Measurements from ENCODE around the gene CTBP2. TPM values are rescaled to one million over a fixed set of nuclear protein-coding genes. Genes with fewer than 3 reads are reported as not detected.

Gene CTBP2
- total and polyA plus RNA-seq, 10 of the 15 experiments (the other 5 are each of a cell fraction or from before 2014, with no cell fraction given), result 0.02 to 0.72 (median 0.06) TPM; not detected in 2

- SMC1A ChIA-PET (ENCODE audit: uncharacterized antibody, unreplicated experiment), result interaction anchor here (0.7 to 2.4 kb wide), 6 partner anchors 9 to 324 kb away, joined by 3 to 6 read pairs (median 3); no protein-coding TSS in a partner anchor
- intact Hi-C loops (cut with micrococcal nuclease; ENCODE audit: unreplicated experiment), result loop anchor here (5.0 kb wide), 1 partner anchor 137 kb away; no protein-coding TSS in a partner anchor
- no peaks in the 10 kb centered on the region for H3K79me2 ChIP-seq (ENCODE audit: control insufficient read depth, insufficient read depth, low read length)
- POLR2A ChIA-PET, result interaction anchor here (0.6 to 1.2 kb wide), 3 partner anchors 26 to 946 kb away, joined by 3 to 5 read pairs (median 4); no protein-coding TSS in a partner anchor
- H3K4me1 ChIP-seq (ENCODE audit: control insufficient read depth, insufficient read depth, low read length), result peaks cover 33% of the 10 kb centered on the region
- CTCF ChIA-PET, result interaction anchor here (0.8 to 5.1 kb wide), 4 partner anchors 17 to 351 kb away, joined by 3 to 31 read pairs (median 3); no protein-coding TSS in a partner anchor
- H3K27ac ChIP-seq (ENCODE audit: control insufficient read depth, insufficient read depth), result no peak overlapping the region
- H3K4me2 ChIP-seq (ENCODE audit: control insufficient read depth, insufficient read depth), result peak overlapping the region; percentile 73
- no peaks in the 10 kb centered on the region for H3K36me3 ChIP-seq (ENCODE audit: control insufficient read depth in 2 of 2, insufficient read depth in 2 of 2, low read length in 1 of 2)
- H4K20me1 ChIP-seq (ENCODE audit: control insufficient read depth, insufficient read depth), result 0 out of 2 replicates have a peak, but pooled peaks cover 8% of the 10 kb centered on the region
- no peak overlapping the region for H2AFZ ChIP-seq (ENCODE audit: control insufficient read depth, low read depth, low read length)
- ATAC-seq (peak; percentile 97), DNase-seq (ENCODE audit: low read depth, low spot score) (peak; percentile 95), FAIRE-seq (peak; percentile 100)
- H3K9ac ChIP-seq (ENCODE audit: control insufficient read depth, insufficient read depth, low read length), result no peak overlapping the region
- RAD21 ChIA-PET (ENCODE audit: unreplicated experiment), result interaction anchor here (0.5 to 1.6 kb wide), 3 partner anchors 95 to 376 kb away, joined by 3 to 5 read pairs (median 5); no protein-coding TSS in a partner anchor
- H3K9me3 ChIP-seq (replicated peaks; ENCODE audit: control insufficient read depth, insufficient read depth, low read length), result peaks cover 11% of the 10 kb centered on the region; the same call in 2 of the 3 replicates
- 0% methylated on average over 8 of the region's 8 CpGs for WGBS (ENCODE audit: insufficient coverage, insufficient replicate concordance, low lambda C conversion rate, missing lambda C conversion rate)
- in situ Hi-C loops (cut with MboI), result loop anchor here (10.0 kb wide), 1 partner anchor 960 kb away; no protein-coding TSS in a partner anchor
- no peak overlapping the region for H3K4me3 ChIP-seq
- BruUV-seq (replicated peaks), result no TSS peak
- H3K27me3 ChIP-seq (replicated peaks in 1 of 2; ENCODE audit: control insufficient read depth in 2 of 2, insufficient read depth in 2 of 2, low read length in 1 of 2), result peaks cover 0 to 10% of the 10 kb centered on the region in 2 experiments; a peak in 3 of 4 replicates
- TF ChIP-seq CREB1 (IDR thresholded peaks at IDR 0.05; ENCODE audit: low read depth) (peak; percentile 57; the same call in 1 of the 2 replicates), POLR2AphosphoS5 (IDR thresholded peaks at IDR 0.05; ENCODE audit: low read length) (no peak), IRF3 (IDR thresholded peaks at IDR 0.05) (no peak), STAT3 (IDR thresholded peaks at IDR 0.05; ENCODE audit: low read depth, low read length) (peak; percentile 89), IRF5 (IDR thresholded peaks at IDR 0.05; ENCODE audit: borderline replicate concordance) (no peak), FOS (IDR thresholded peaks at IDR 0.05; ENCODE audit: borderline replicate concordance, extremely low read depth, insufficient read length) (no peak), POLR2A (IDR thresholded peaks at IDR 0.05; ENCODE audit: low read depth, low read length) (no peak), USF2 (IDR thresholded peaks at IDR 0.05; ENCODE audit: borderline replicate concordance, low read depth, low read length) (no peak), ZZZ3 (IDR thresholded peaks at IDR 0.05; ENCODE audit: control insufficient read depth, insufficient read length, low read depth) (no peak), ZBTB33 (IDR thresholded peaks at IDR 0.05) (no peak)
- TF ChIP-seq, protein P1, sequence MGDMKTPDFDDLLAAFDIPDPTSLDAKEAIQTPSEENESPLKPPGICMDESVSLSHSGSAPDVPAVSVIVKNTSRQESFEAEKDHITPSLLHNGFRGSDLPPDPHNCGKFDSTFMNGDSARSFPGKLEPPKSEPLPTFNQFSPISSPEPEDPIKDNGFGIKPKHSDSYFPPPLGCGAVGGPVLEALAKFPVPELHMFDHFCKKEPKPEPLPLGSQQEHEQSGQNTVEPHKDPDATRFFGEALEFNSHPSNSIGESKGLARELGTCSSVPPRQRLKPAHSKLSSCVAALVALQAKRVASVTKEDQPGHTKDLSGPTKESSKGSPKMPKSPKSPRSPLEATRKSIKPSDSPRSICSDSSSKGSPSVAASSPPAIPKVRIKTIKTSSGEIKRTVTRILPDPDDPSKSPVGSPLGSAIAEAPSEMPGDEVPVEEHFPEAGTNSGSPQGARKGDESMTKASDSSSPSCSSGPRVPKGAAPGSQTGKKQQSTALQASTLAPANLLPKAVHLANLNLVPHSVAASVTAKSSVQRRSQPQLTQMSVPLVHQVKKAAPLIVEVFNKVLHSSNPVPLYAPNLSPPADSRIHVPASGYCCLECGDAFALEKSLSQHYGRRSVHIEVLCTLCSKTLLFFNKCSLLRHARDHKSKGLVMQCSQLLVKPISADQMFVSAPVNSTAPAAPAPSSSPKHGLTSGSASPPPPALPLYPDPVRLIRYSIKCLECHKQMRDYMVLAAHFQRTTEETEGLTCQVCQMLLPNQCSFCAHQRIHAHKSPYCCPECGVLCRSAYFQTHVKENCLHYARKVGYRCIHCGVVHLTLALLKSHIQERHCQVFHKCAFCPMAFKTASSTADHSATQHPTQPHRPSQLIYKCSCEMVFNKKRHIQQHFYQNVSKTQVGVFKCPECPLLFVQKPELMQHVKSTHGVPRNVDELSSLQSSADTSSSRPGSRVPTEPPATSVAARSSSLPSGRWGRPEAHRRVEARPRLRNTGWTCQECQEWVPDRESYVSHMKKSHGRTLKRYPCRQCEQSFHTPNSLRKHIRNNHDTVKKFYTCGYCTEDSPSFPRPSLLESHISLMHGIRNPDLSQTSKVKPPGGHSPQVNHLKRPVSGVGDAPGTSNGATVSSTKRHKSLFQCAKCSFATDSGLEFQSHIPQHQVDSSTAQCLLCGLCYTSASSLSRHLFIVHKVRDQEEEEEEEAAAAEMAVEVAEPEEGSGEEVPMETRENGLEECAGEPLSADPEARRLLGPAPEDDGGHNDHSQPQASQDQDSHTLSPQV (IDR thresholded peaks at IDR 0.05), result no peak
These were observed 95.5 kb downstream of the CTBP2 start for GRCh38 chr10:125064681-125065492.

All from GM12878 (cell line).